Breast epithelium (tissue), 4 donors: ENCODE measurements around the gene KLHL29. TPM values are rescaled to one million over a fixed set of nuclear protein-coding genes. Genes with fewer than 3 reads are reported as not detected.

Source experiments
- DNase-seq, 2 donors: peaks; one replicate each; pipeline ENCODE4 v3.0.0-alpha.2; 2019; ENCODE audit warnings: low spot score in 2 of 2
- H3K27ac ChIP-seq, 2 donors: fragments of 200-600 bp; sonication (generic) in 1 of 2; one replicate each; pipeline ENCODE4 v1.5.1; 2016 to 2019; ENCODE audit warnings: mild to moderate bottlenecking in 1 of 2
- H3K27me3 ChIP-seq, 2 donors: fragments of 200-600 bp; sonication (generic) in 1 of 2; one replicate each; pipeline versions ENCODE4 v1.5.1 to v1.6.0; 2017 to 2019; ENCODE audit warnings: control low read depth in 1 of 2, mild to moderate bottlenecking in 1 of 2
- H3K36me3 ChIP-seq: fragments of 200-600 bp; one replicate; pipeline ENCODE4 v1.5.1; 2019
- H3K4me1 ChIP-seq, 2 donors: fragments of 200-600 bp; sonication (generic); one replicate each; pipeline ENCODE4 v1.5.1; 2016 to 2019; ENCODE audit warnings: control low read depth in 1 of 2
- H3K4me3 ChIP-seq, 3 donors: fragments of 200-600 bp; sonication (generic); 1 replicate in 2 of 3; 2 replicates in 1 of 3; pipeline ENCODE4 v1.5.1; 2016 to 2019; ENCODE audit warnings: mild to moderate bottlenecking in 3 of 3, moderate library complexity in 2 of 3
- H3K9me3 ChIP-seq, 2 donors: fragments of 200-600 bp; sonication (generic) in 1 of 2; one replicate each; pipeline ENCODE4 v1.5.1; 2016 to 2019; ENCODE audit warnings: control low read depth in 1 of 2
- CTCF ChIP-seq, 3 donors: fragments of 450-650 bp; IDR thresholded peaks; one replicate each; pipeline ENCODE4 v1.5.1; 2016 to 2017; ENCODE audit warnings: antibody characterized with exemption in 3 of 3, mild to moderate bottlenecking in 3 of 3, moderate library complexity in 3 of 3
- POLR2A ChIP-seq: fragments of 450-650 bp; IDR thresholded peaks from one replicate; pipeline ENCODE4 v1.6.1; 2016; ENCODE audit warnings: antibody characterized with exemption, mild to moderate bottlenecking, moderate library complexity
- POLR2AphosphoS5 ChIP-seq, 3 donors: sonication (generic); formaldehyde crosslinking; IDR thresholded peaks; one replicate each; pipeline ENCODE4 v1.6.1; 2017; ENCODE audit warnings: antibody characterized with exemption in 3 of 3
- intact Hi-C: fragments of 100-400 bp; cut with DNase I; formaldehyde crosslinking; loops from one replicate; pipeline ENCODE4 v1.15.1; 2023; ENCODE audit warnings: low total_unique reads
- total RNA-seq, 3 donors: library from RNA; depleted of rRNA; stranded (reverse); fragments of >200 nt; gene quantifications; one replicate each; pipeline ENCODE4 v1.1.0, GENCODE V29; 2016

Gene KLHL29
- total RNA-seq, 3 donors from 2014 or later = 4.5 to 20.9 (median 14.7) TPM

GRCh38 chr2:23351388-23352141 is 33.4 kb upstream of the KLHL29 start:
- TF ChIP-seq POLR2AphosphoS5 (IDR thresholded peaks at IDR 0.05) = peak; percentile 32 to 56 (median 47)
- TF ChIP-seq POLR2A = no peak
- TF ChIP-seq CTCF (IDR thresholded peaks at IDR 0.05) = peak; percentile 48 to 77 (median 73)
- peak overlapping the region; percentile 57 to 90 for H3K27ac ChIP-seq
- intact Hi-C loops = no loop called here

DNA sequence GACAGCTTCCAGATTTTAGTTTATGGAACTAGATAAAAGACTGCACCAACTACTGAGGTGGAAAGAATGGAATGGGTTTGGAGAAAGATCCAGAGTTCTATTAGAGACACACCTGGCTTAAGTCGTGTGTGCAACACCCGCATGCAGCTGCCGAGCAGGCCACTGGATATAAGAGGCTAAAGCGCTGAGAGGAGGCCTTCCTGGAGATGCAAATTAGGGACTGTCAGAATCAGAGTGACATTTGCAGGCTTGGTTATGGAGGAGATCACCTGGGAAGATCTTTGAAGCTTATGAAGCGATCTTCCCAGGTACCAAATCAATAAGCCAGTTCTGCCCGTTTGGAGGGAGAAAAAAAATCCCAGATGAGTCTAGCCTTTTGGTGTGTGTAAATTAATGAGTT is 30.4 kb upstream of the KLHL29 start:
- Histone ChIP-seq H3K36me3 (no peaks in the 10 kb centered on the region), H3K27me3 (no peaks in the 10 kb centered on the region), H3K9me3 (no peaks in the 10 kb centered on the region), H3K4me3 (no peak overlapping the region), H3K4me1 (no peaks in the 10 kb centered on the region), H3K27ac (no peak overlapping the region)
- intact Hi-C loops = no loop called here
- DNase-seq = no peak
- no peak for TF ChIP-seq POLR2A
- TF ChIP-seq POLR2AphosphoS5 (IDR thresholded peaks at IDR 0.05) = no peak

More at GRCh38 chr2:23351388-23352141, 33.4 kb upstream of the KLHL29 start:
- no peaks in the 10 kb centered on the region for H3K36me3 ChIP-seq
- H3K4me1 ChIP-seq = no peaks in the 10 kb centered on the region
- DNase-seq = peak; percentile 82 to 91
- no peaks in the 10 kb centered on the region for H3K27me3 ChIP-seq
- H3K9me3 ChIP-seq = no peaks in the 10 kb centered on the region
- H3K4me3 ChIP-seq = peak overlapping the region in 1 of 3 donors; percentile 49

- DNase-seq = no peak
- intact Hi-C loops = no loop called here
- Histone ChIP-seq H3K9me3 (no peaks in the 10 kb centered on the region), H3K27ac (no peak overlapping the region), H3K27me3 (no peaks in the 10 kb centered on the region), H3K4me3 (no peak overlapping the region), H3K36me3 (no peaks in the 10 kb centered on the region), H3K4me1 (no peaks in the 10 kb centered on the region)
- TF ChIP-seq POLR2AphosphoS5 (IDR thresholded peaks at IDR 0.05) (no peak), POLR2A (no peak), CTCF (IDR thresholded peaks at IDR 0.05) (no peak)
Observed at GRCh38 chr2:23355001-23355400, 30.0 kb upstream of the KLHL29 start.

DNA sequence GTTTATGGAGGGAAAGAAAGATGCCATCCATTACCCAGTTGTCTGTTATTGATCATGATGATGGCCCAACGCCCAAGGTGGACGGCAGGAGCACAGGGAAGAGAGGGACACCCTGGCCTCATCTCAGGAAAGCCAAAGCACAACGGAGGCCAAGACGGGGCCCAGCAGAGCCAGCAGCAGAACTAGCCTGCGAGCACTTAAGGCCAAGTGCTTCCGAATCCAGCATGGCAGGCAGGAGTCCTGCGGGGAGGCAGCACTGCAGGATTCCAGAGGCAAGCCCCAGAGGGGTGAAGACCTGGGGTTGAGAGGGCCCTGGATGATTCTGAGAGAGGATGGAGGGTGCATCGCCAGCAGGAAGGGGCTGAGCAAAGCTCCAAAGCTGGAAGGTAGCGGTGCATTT is 28.3 kb upstream of the KLHL29 start:
- Histone ChIP-seq H3K4me3 (no peak overlapping the region), H3K27ac (no peak overlapping the region), H3K4me1 (no peaks in the 10 kb centered on the region), H3K27me3 (no peaks in the 10 kb centered on the region), H3K36me3 (no peaks in the 10 kb centered on the region), H3K9me3 (no peaks in the 10 kb centered on the region)
- no peak for TF ChIP-seq CTCF (IDR thresholded peaks at IDR 0.05)
- TF ChIP-seq POLR2AphosphoS5 (IDR thresholded peaks at IDR 0.05) = no peak
- TF ChIP-seq POLR2A = no peak
- intact Hi-C loops = no loop called here
- no peak for DNase-seq

DNA sequence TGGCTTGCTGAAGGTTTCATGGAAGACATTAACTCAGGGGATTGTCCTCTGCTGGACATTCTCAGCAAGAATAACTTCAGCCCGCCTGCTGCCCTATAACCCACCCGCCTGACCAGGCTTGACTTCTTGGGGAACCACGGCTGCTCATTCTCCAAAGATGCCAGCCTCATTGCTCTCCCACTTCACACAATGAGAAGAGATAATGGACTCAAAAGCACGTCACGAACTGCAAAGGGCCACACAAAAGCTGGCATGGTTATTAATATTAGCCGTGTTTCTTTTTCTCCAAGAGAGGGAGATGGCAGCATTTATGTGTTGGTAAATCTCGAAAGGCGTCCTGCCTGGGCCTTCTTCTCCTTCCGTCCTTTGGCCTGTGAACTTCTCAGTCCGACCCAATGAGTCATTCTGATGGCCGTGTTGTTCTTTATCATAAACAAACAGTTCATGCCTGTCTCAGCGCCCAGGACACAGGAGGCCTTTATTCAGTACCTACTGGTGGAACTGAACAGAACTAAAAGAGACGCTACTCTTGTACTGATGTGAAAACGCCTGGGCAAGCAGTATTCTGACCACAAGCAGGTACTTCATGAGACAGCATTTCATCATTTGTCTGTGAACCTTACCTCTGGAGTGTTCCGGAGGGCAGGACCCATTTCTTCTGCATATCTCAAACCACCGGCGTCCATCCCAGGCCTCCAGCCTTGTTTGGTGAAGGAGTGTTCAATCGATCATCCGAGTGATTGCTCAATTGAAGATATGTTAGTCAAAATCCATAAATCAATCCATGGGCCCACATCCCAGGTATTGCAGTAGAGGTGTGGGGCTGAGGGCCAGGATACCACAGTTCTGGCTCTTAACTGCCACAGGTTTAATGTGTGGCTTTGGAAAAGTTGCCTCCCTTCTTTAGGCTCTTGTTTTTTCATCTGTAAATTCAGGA is 25.1 kb upstream of the KLHL29 start:
- no peak for DNase-seq

More for the DNA sequence above, 25.1 kb upstream of the KLHL29 start:
- no peak overlapping the region for H3K4me3 ChIP-seq
- no peaks in the 10 kb centered on the region for H3K4me1 ChIP-seq
- no peaks in the 10 kb centered on the region for H3K9me3 ChIP-seq
- no peaks in the 10 kb centered on the region for H3K36me3 ChIP-seq
- H3K27ac ChIP-seq = no peak overlapping the region
- TF ChIP-seq CTCF (IDR thresholded peaks at IDR 0.05) = no peak
- no peak for TF ChIP-seq POLR2A
- TF ChIP-seq POLR2AphosphoS5 (IDR thresholded peaks at IDR 0.05) = no peak
- H3K27me3 ChIP-seq = no peaks in the 10 kb centered on the region
- intact Hi-C loops = no loop called here
